ENCODE data around the gene SMPDL3A.

SMPDL3A gene

GRCh38 chr6:122772724-122773415, 16.2 kb upstream of the SMPDL3A start:
- intact Hi-C loops (cut with DNase I): no loop called here
- no peak for DNase-seq

- intact Hi-C loops (cut with DNase I): no loop called here
- no peak for DNase-seq
These were observed 13.1 kb upstream of the SMPDL3A start for GRCh38 chr6:122775975-122776374.

- intact Hi-C loops (cut with DNase I): no loop called here
- no peak for DNase-seq
These were observed 10.8 kb upstream of the SMPDL3A start for GRCh38 chr6:122778302-122778701.

- peak; percentile 37 to 91 (median 56) for DNase-seq
These were observed 9.9 kb upstream of the SMPDL3A start for GRCh38 chr6:122778985-122779661.

GRCh38 chr6:122779667-122780066, 9.4 kb upstream of the SMPDL3A start, which contains the start of gene FABP7:
FABP7 (plus strand) TSS chr6:122779716; CDS start chr6:122779795, 79 bp downstream.
- no peak for DNase-seq
- intact Hi-C loops (cut with DNase I): no loop called here

More at GRCh38 chr6:122778985-122779661, 9.9 kb upstream of the SMPDL3A start:
- intact Hi-C loops (cut with DNase I): no loop called here

- intact Hi-C loops (cut with DNase I): no loop called here
These were observed 8.9 kb upstream of the SMPDL3A start for GRCh38 chr6:122780114-122780513.

GRCh38 chr6:122781716-122782115, 7.3 kb upstream of the SMPDL3A start:
- intact Hi-C loops (cut with DNase I): no loop called here
- no peak for DNase-seq

More at GRCh38 chr6:122780114-122780513, 8.9 kb upstream of the SMPDL3A start:
- no peak for DNase-seq

GRCh38 chr6:122783401-122783800, 5.7 kb upstream of the SMPDL3A start:
- intact Hi-C loops (cut with DNase I): no loop called here

GRCh38 chr6:122785891-122786290, 3.2 kb upstream of the SMPDL3A start:
- intact Hi-C loops (cut with DNase I): loop anchor here (5.0 kb wide), 1 partner anchor 51 kb away; no protein-coding TSS in a partner anchor
- DNase-seq: no peak

More at GRCh38 chr6:122783401-122783800, 5.7 kb upstream of the SMPDL3A start:
- DNase-seq: no peak

- intact Hi-C loops (cut with DNase I): loop anchor here (5.0 kb wide), 1 partner anchor 50 kb away; no protein-coding TSS in a partner anchor
- DNase-seq: no peak
These were observed 1.3 kb upstream of the SMPDL3A start for GRCh38 chr6:122787721-122788120.

GRCh38 chr6:122788208-122788607, 850 bp upstream of the SMPDL3A start:
- no peak for DNase-seq
- intact Hi-C loops (cut with DNase I): loop anchor here (5.0 kb wide), 1 partner anchor 49 kb away; no protein-coding TSS in a partner anchor

- intact Hi-C loops (cut with DNase I): loop anchor here (5.0 kb wide), 1 partner anchor 49 kb away; no protein-coding TSS in a partner anchor
- DNase-seq: no peak
These were observed 336 bp upstream of the SMPDL3A start for GRCh38 chr6:122788663-122789181.

GRCh38 chr6:122790028-122790422, 967 bp downstream of the SMPDL3A start:
- DNase-seq: peak in 6 of 10 donors; percentile 20 to 88 (median 53)
- intact Hi-C loops (cut with DNase I): no loop called here

GRCh38 chr6:122790423-122791309, 1.6 kb downstream of the SMPDL3A start:
- intact Hi-C loops (cut with DNase I): no loop called here
- DNase-seq: no peak

- intact Hi-C loops (cut with DNase I): no loop called here
- no peak for DNase-seq
These were observed 2.2 kb downstream of the SMPDL3A start for GRCh38 chr6:122791310-122791679.

- intact Hi-C loops (cut with DNase I): no loop called here
These were observed 3.7 kb downstream of the SMPDL3A start for GRCh38 chr6:122792766-122793165.

GRCh38 chr6:122797537-122797936, 8.5 kb downstream of the SMPDL3A start:
- intact Hi-C loops (cut with DNase I): no loop called here
- DNase-seq: no peak

More at GRCh38 chr6:122792766-122793165, 3.7 kb downstream of the SMPDL3A start:
- DNase-seq: no peak

- DNase-seq: no peak
These were observed 9.1 kb downstream of the SMPDL3A start for GRCh38 chr6:122798099-122798641.

GRCh38 chr6:122799140-122799745, 10.2 kb downstream of the SMPDL3A start:
- no peak for DNase-seq
- intact Hi-C loops (cut with DNase I): no loop called here

More at GRCh38 chr6:122798099-122798641, 9.1 kb downstream of the SMPDL3A start:
- intact Hi-C loops (cut with DNase I): no loop called here
